CD4-positive, alpha-beta T cell treated with Interferon gamma for 1 hour (primary cell): Measurements from ENCODE around the gene ADAM12.
"Not testable (repeated sequence)": the region's sequence is repeated elsewhere in the genome, so short reads cannot be mapped to it uniquely, and the experiment has no call there.

Experiments used
- DNase-seq: peaks from one replicate; pipeline ENCODE4 v3.0.0-alpha.2; 2020

ADAM12 gene

GRCh38 chr10:126068322-126068721 is 320.0 kb downstream of the ADAM12 start:
- no peak for DNase-seq

GRCh38 chr10:126066456-126066855 is 321.8 kb downstream of the ADAM12 start:
- no peak for DNase-seq

GRCh38 chr10:126065751-126066377 is 322.4 kb downstream of the ADAM12 start:
- DNase-seq = no peak

- no peak for DNase-seq
Observed at GRCh38 chr10:126064512-126064911, 323.8 kb downstream of the ADAM12 start.

GRCh38 chr10:126063353-126063791 is 324.9 kb downstream of the ADAM12 start:
- DNase-seq = no peak

GRCh38 chr10:126062131-126063032 is 325.9 kb downstream of the ADAM12 start:
- no peak for DNase-seq

GRCh38 chr10:126061526-126061925 is 326.8 kb downstream of the ADAM12 start:
- DNase-seq = no peak

GRCh38 chr10:126060261-126060931 is 327.9 kb downstream of the ADAM12 start:
- DNase-seq = no peak

- no peak for DNase-seq
Observed at GRCh38 chr10:126059076-126059826, 329.0 kb downstream of the ADAM12 start.

GRCh38 chr10:126058507-126058906 is 329.8 kb downstream of the ADAM12 start:
- no peak for DNase-seq

- no peak for DNase-seq
Observed at GRCh38 chr10:126058104-126058503, 330.2 kb downstream of the ADAM12 start.

GRCh38 chr10:126057494-126057893 is 330.8 kb downstream of the ADAM12 start:
- no peak for DNase-seq

- no peak for DNase-seq
Observed at GRCh38 chr10:126054191-126054590, 334.1 kb downstream of the ADAM12 start.

GRCh38 chr10:126052171-126052570 is 336.1 kb downstream of the ADAM12 start:
- DNase-seq = no peak

GRCh38 chr10:126049759-126050700 is 338.2 kb downstream of the ADAM12 start:
- no peak for DNase-seq

GRCh38 chr10:126047749-126048148 is 340.5 kb downstream of the ADAM12 start:
- DNase-seq = not testable (repeated sequence)

- no peak for DNase-seq
Observed at GRCh38 chr10:126046831-126047230, 341.4 kb downstream of the ADAM12 start.

- no peak for DNase-seq
Observed at GRCh38 chr10:126045861-126046260, 342.4 kb downstream of the ADAM12 start.

- DNase-seq = no peak
Observed at GRCh38 chr10:126043389-126043788, 344.9 kb downstream of the ADAM12 start.

GRCh38 chr10:126042906-126043305 is 345.4 kb downstream of the ADAM12 start:
- DNase-seq = peak; percentile 30

GRCh38 chr10:126042354-126042753 is 345.9 kb downstream of the ADAM12 start:
- DNase-seq = no peak

- peak; percentile 97 for DNase-seq
Observed at GRCh38 chr10:126041804-126042231, 346.5 kb downstream of the ADAM12 start.
